Activated CD8-positive, alpha-beta T cell treated with anti-CD3 and anti-CD28 coated beads for 36 hours (primary cell): Measurements from ENCODE around the gene UBXN2A. TPM values are rescaled to one million over a fixed set of nuclear protein-coding genes. Genes with fewer than 3 reads are reported as not detected.

Experiments used
- ATAC-seq: fragments of 200-7000 bp; cut with Tn5 transposase; one replicate; pipeline ENCODE4 v1.10.0; 2021; ENCODE audit warnings: mild to moderate bottlenecking, moderate library complexity
- CTCF ChIA-PET: fragments of 350-600 bp; sonication (Branson Sonifier 250); formaldehyde crosslinking; loops from one replicate; lab custom pipeline; 2021; ENCODE audit warnings: antibody characterized with exemption; lab: Charles Lee
- POLR2A ChIA-PET: fragments of 350-600 bp; sonication (Branson Sonifier 250); formaldehyde crosslinking; loops from one replicate; lab custom pipeline; 2021; ENCODE audit warnings: antibody characterized with exemption; lab: Charles Lee
- DNase-seq: peaks from one replicate; pipeline ENCODE4 v3.0.0-alpha.2; 2020
- H3K27ac Mint-ChIP-seq: one replicate; pipeline ENCODE4 v1.8.0; 2021; ENCODE audit warnings: mild to moderate bottlenecking, mixed read lengths
- H3K27me3 Mint-ChIP-seq: one replicate; pipeline ENCODE4 v1.8.0; 2021; ENCODE audit warnings: mixed read lengths
- H3K36me3 Mint-ChIP-seq: one replicate; pipeline ENCODE4 v1.8.0; 2021; ENCODE audit warnings: low read depth, mixed read lengths
- H3K4me1 Mint-ChIP-seq: one replicate; pipeline ENCODE4 v1.8.0; 2021; ENCODE audit warnings: low read depth, mixed read lengths
- H3K4me3 Mint-ChIP-seq: one replicate; pipeline ENCODE4 v1.8.0; 2021; ENCODE audit warnings: mild to moderate bottlenecking, moderate library complexity, mixed read lengths
- H3K9me3 Mint-ChIP-seq: one replicate; pipeline ENCODE4 v1.8.0; 2021; ENCODE audit warnings: mixed read lengths
- intact Hi-C: fragments of 100-400 bp; cut with micrococcal nuclease; formaldehyde crosslinking; loops from one replicate; pipeline ENCODE4 v1.10.0; 2022
- total RNA-seq, 2 experiments: library from RNA; stranded (reverse); gene quantifications; one replicate each; pipeline ENCODE4 v1.2.3, GENCODE V29; 2021
- TF ChIP-seq, protein P1 (sequence below): fragments of 200-600 bp; IDR thresholded peaks from one replicate; pipeline ENCODE4 v1.8.0; 2022; ENCODE audit warnings: antibody characterized with exemption, mild to moderate bottlenecking

UBXN2A gene
- total RNA-seq, 2 experiments from 2014 or later, result 11.1 to 11.2 TPM

DNA sequence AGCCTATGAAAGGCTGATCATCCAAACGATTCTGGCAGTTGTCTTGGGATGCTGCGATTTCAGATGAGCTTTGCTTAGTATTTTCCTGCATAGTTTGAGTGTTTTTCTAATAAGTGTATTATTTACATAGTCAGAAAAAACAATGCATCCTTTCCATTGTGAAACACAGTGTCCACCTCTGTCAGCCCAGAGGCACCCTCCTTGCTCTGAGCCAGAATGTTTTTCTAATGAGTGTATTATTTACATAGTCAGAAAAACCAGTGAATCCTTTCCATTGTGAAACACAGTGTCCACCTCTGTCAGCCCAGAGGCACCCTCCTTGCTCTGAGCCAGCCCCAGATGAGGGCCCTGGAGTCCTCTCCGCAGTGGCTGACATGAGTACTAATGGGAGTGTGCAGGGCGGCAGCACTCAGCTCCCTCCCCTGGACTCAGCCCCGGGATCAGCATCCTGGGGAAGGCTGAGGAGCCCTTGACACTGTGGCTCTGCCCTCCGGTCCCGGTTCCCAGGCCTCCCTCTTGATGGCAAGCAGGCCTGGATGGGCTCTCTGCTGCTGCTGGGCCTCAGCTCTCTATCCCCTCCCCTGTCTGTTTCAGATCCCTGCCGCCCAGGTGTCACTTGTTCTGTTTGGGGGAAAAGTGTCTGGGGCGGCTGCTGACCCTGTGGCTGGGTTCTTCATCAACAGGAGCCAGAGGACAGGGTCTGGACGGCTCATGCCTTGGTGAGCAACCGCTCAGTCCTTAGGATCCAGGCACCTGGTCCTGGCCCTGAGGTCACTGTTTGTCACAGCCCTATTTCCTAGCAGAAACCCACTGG, 75.5 kb downstream of the UBXN2A start:
- TF ChIP-seq, protein P1, sequence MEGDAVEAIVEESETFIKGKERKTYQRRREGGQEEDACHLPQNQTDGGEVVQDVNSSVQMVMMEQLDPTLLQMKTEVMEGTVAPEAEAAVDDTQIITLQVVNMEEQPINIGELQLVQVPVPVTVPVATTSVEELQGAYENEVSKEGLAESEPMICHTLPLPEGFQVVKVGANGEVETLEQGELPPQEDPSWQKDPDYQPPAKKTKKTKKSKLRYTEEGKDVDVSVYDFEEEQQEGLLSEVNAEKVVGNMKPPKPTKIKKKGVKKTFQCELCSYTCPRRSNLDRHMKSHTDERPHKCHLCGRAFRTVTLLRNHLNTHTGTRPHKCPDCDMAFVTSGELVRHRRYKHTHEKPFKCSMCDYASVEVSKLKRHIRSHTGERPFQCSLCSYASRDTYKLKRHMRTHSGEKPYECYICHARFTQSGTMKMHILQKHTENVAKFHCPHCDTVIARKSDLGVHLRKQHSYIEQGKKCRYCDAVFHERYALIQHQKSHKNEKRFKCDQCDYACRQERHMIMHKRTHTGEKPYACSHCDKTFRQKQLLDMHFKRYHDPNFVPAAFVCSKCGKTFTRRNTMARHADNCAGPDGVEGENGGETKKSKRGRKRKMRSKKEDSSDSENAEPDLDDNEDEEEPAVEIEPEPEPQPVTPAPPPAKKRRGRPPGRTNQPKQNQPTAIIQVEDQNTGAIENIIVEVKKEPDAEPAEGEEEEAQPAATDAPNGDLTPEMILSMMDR, result no peak
- H3K4me3 Mint-ChIP-seq, result no peak overlapping the region
- ChIA-PET CTCF (no interaction called here), POLR2A (no interaction called here)
- no peaks in the 10 kb centered on the region for H3K9me3 Mint-ChIP-seq
- DNase-seq (no peak), ATAC-seq (no peak)
- peaks cover 14% of the 10 kb centered on the region for H3K27me3 Mint-ChIP-seq
- no peaks in the 10 kb centered on the region for H3K36me3 Mint-ChIP-seq
- intact Hi-C loops, result no loop called here
- no peak overlapping the region for H3K27ac Mint-ChIP-seq
- peaks cover 3% of the 10 kb centered on the region for H3K4me1 Mint-ChIP-seq

DNA sequence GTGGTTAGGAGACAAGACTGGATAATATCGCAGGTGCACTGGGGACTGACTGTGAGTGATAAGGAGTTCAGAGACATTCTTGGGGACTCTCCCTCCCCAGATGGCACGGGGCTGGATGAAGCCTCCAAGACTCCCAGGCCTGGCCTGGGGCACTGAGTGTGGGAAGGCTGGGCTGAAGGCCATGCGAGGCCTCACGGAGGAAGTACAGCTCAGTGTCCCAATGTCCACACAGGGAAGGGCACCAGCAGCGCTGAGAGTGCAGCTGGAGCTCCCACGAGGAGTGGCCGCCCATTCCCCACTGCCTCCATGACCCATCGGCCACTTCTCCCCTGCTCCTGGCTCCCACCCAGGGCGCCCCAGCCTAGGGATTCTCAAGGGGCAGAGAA, 76.1 kb downstream of the UBXN2A start:
- H3K9me3 Mint-ChIP-seq, result no peaks in the 10 kb centered on the region
- TF ChIP-seq, protein P1, result no peak
- DNase-seq (no peak), ATAC-seq (no peak)
- ChIA-PET POLR2A (no interaction called here), CTCF (no interaction called here)
- H3K27me3 Mint-ChIP-seq, result peaks cover 9% of the 10 kb centered on the region
- no peak overlapping the region for H3K27ac Mint-ChIP-seq
- peaks cover under 1% of the 10 kb centered on the region for H3K4me1 Mint-ChIP-seq
- H3K36me3 Mint-ChIP-seq, result no peaks in the 10 kb centered on the region
- no peak overlapping the region for H3K4me3 Mint-ChIP-seq
- intact Hi-C loops, result no loop called here

- intact Hi-C loops, result no loop called here
- no peak overlapping the region for H3K27ac Mint-ChIP-seq
Measured at GRCh38 chr2:24016853-24017703, 76.8 kb downstream of the UBXN2A start.

GRCh38 chr2:24017711-24018110, 77.4 kb downstream of the UBXN2A start:
- intact Hi-C loops, result no loop called here
- TF ChIP-seq, protein P1, result no peak
- ChIA-PET POLR2A (no interaction called here), CTCF (no interaction called here)
- no peaks in the 10 kb centered on the region for H3K9me3 Mint-ChIP-seq
- no peak overlapping the region for H3K27ac Mint-ChIP-seq
- no peak overlapping the region for H3K4me3 Mint-ChIP-seq
- H3K27me3 Mint-ChIP-seq, result peaks cover 2% of the 10 kb centered on the region
- H3K36me3 Mint-ChIP-seq, result peaks cover 3% of the 10 kb centered on the region
- ATAC-seq, result no peak
- H3K4me1 Mint-ChIP-seq, result no peaks in the 10 kb centered on the region
- no peak for DNase-seq

More at GRCh38 chr2:24016853-24017703, 76.8 kb downstream of the UBXN2A start:
- H3K4me3 Mint-ChIP-seq, result no peak overlapping the region
- H3K36me3 Mint-ChIP-seq, result no peaks in the 10 kb centered on the region
- H3K9me3 Mint-ChIP-seq, result no peaks in the 10 kb centered on the region
- ChIA-PET CTCF (no interaction called here), POLR2A (no interaction called here)
- H3K4me1 Mint-ChIP-seq, result no peaks in the 10 kb centered on the region
- no peak for DNase-seq
- H3K27me3 Mint-ChIP-seq, result peaks cover 2% of the 10 kb centered on the region
- TF ChIP-seq, protein P1, result no peak
- ATAC-seq, result no peak

DNA sequence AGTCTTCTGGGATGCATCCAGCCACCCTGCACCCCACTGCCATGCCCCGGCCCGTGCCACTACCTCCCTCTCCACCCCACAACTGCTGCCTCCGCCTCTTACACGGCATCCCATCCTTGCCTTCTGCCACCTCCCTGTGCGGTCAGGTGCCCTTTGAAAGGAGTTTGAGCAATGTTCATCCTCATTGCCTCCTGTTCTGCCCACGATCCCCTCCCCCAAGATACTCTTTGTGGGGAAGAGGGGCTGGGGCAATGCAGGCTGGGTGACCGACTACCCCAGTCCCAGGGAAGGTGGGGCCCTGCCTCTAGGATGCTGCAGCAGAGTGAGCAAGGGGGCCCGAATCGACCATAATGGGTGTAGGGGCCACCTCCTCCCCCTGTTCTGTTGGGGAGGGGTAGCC, 78.0 kb downstream of the UBXN2A start:
- intact Hi-C loops, result no loop called here
- Mint-ChIP-seq H3K36me3 (peaks cover 7% of the 10 kb centered on the region), H3K4me3 (no peak overlapping the region), H3K9me3 (no peaks in the 10 kb centered on the region), H3K4me1 (no peaks in the 10 kb centered on the region), H3K27ac (no peak overlapping the region), H3K27me3 (peaks cover 2% of the 10 kb centered on the region)
- ATAC-seq (no peak), DNase-seq (no peak)
- CTCF ChIA-PET, result no interaction called here
- POLR2A ChIA-PET, result no interaction called here
- TF ChIP-seq, protein P1, result no peak
